GM23248 (cell line): ENCODE results near the gene GNB5. TPM values are rescaled to one million over a fixed set of nuclear protein-coding genes. Genes with fewer than 3 reads are reported as not detected.
"Not testable (repeated sequence)": the region's sequence is repeated elsewhere in the genome, so short reads cannot be mapped to it uniquely, and the experiment has no call there.

Source experiments
- DNase-seq: peaks from one replicate; pipeline ENCODE4 v3.0.0-alpha.2; 2015
- H2AFZ ChIP-seq: fragments of 200-600 bp; sonication (generic); 2 replicates; pipeline ENCODE4 v1.6.1; 2016; ENCODE audit warnings: antibody characterized with exemption
- H3F3A ChIP-seq: fragments of 200-600 bp; sonication (generic); 2 replicates; pipeline ENCODE4 v1.6.1; 2016; ENCODE audit warnings: mild to moderate bottlenecking, antibody characterized with exemption, mixed run types; ENCODE audit not compliant: insufficient read depth
- H3K27ac ChIP-seq: fragments of 200-600 bp; sonication (generic); 2 replicates; pipeline ENCODE4 v1.5.1; 2016; ENCODE audit warnings: mild to moderate bottlenecking
- H3K27me3 ChIP-seq: fragments of 200-600 bp; sonication (generic); replicated peaks from 2 replicates; pipeline ENCODE4 v1.6.1; 2016; ENCODE audit warnings: mild to moderate bottlenecking; ENCODE audit not compliant: insufficient read depth
- H3K36me3 ChIP-seq: fragments of 200-600 bp; sonication (generic); 2 replicates; pipeline ENCODE4 v1.6.1; 2016; ENCODE audit warnings: low read depth, mild to moderate bottlenecking
- H3K4me1 ChIP-seq: fragments of 200-600 bp; sonication (generic); 2 replicates; pipeline ENCODE4 v1.6.1; 2016; ENCODE audit warnings: mild to moderate bottlenecking; ENCODE audit not compliant: insufficient read depth
- H3K4me2 ChIP-seq: fragments of 200-600 bp; sonication (generic); one replicate; pipeline ENCODE4 v1.6.1; 2016; ENCODE audit warnings: mild to moderate bottlenecking; ENCODE audit not compliant: unreplicated experiment
- H3K4me3 ChIP-seq: fragments of 200-600 bp; sonication (generic); 2 replicates; pipeline ENCODE4 v1.5.1; 2016; ENCODE audit warnings: mild to moderate bottlenecking
- H3K79me2 ChIP-seq: fragments of 200-600 bp; sonication (generic); 2 replicates; pipeline ENCODE4 v1.6.1; 2016; ENCODE audit warnings: mild to moderate bottlenecking; ENCODE audit not compliant: insufficient read depth
- H3K9ac ChIP-seq: fragments of 200-600 bp; sonication (generic); 2 replicates; pipeline ENCODE4 v1.6.1; 2016; ENCODE audit warnings: mild to moderate bottlenecking
- H3K9me2 ChIP-seq: fragments of 200-600 bp; sonication (generic); 2 replicates; pipeline ENCODE4 v1.6.1; 2016; ENCODE audit warnings: mixed run types, mild to moderate bottlenecking, moderate library complexity; ENCODE audit not compliant: insufficient read depth
- H3K9me3 ChIP-seq: fragments of 200-600 bp; sonication (generic); one replicate; pipeline ENCODE4 v1.6.1; 2017; ENCODE audit warnings: low read depth
- H4K20me1 ChIP-seq: fragments of 200-600 bp; sonication (generic); 2 replicates; pipeline ENCODE4 v1.6.0; 2016; ENCODE audit not compliant: insufficient read depth
- EZH2 ChIP-seq: fragments of 200-600 bp; sonication (generic); IDR thresholded peaks from 2 replicates; pipeline ENCODE4 v1.6.1; 2018; ENCODE audit warnings: antibody characterized with exemption, mild to moderate bottlenecking; ENCODE audit not compliant: insufficient read depth, poor library complexity, severe bottlenecking
- EZH2phosphoT487 ChIP-seq: fragments of 200-600 bp; sonication (generic); IDR thresholded peaks from 2 replicates; pipeline ENCODE4 v1.6.1; 2018; ENCODE audit warnings: antibody characterized with exemption, moderate library complexity, mild to moderate bottlenecking, low read depth; ENCODE audit not compliant: insufficient read depth
- WGBS, 2 experiments: methylation state at CpG; one replicate each; pipeline ENCODE4 v1.1.6; 2015 to 2017; ENCODE audit warnings: low lambda C conversion rate in 2 of 2, low coverage in 1 of 2; ENCODE audit errors: missing lambda C conversion rate in 2 of 2; 5-methylcytosine and 5-hydroxymethylcytosine counted together
- in situ Hi-C: fragments of 300-500 bp; cut with MboI; formaldehyde crosslinking; loops from 2 replicates; pipeline ENCODE4 v1.15.0; 2020
- polyA plus RNA-seq: library from polyadenylated mRNA; unstranded; fragments of >200 nt; fragmentation: Nextera tagmentation; extraction: Ambion mirVana; gene quantifications from 2 replicates; pipeline ENCODE4 v1.2.1, GENCODE V29; 2016
- total RNA-seq: library from RNA; depleted of rRNA; stranded (reverse); fragments of >200 nt; shearing (Covaris generic); gene quantifications from 2 replicates; pipeline ENCODE4 v1.2.3, GENCODE V29; 2014

GNB5 gene
- total and polyA plus RNA-seq, 2 experiments from 2014 or later, result 39.9 to 42.8 TPM

DNA sequence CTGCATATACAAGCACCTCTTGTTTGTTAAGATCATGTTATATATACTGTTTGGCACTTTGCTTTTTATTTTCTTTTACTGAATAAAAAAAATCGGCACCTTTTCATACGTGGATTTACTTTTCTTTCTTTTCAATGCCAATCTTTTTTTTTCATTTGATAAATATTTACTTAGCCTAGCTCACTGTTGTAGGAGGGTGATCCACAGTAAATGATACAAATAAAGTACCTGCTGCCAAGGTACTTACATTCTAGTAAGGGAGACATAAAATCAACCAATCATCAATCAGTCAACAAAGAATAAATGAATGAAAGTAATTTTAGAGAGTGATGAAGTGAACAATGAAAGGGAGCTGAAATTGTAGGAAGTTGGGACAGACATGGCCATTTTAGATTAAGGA is 18.3 kb downstream of the GNB5 start:
- 88 to 93% methylated on average over 2 of the region's 2 CpGs for WGBS, 2 experiments
- peaks cover 25% of the 10 kb centered on the region for H3K79me2 ChIP-seq

DNA sequence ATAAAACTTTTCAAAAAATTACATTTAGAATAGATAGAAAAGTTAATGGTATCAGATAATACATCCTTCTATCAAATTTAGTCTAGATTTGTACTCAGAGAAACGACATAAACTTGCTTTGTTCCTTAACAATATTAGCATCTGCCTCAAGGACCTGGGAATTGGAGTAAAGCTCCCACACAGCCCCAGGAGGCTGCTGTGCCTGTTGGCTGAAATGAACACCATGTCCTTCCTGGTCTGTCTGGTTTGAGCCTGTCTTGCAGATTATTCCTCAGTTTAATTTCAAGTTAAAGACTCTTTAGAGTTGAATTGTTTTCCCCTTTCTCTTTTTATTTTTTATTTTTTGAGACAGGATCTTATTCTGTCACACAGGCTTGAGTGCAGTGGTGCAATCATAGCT is 19.4 kb downstream of the GNB5 start:
- Histone ChIP-seq H3F3A (no peaks in the 10 kb centered on the region), H3K36me3 (no peaks in the 10 kb centered on the region), H3K27ac (no peak overlapping the region), H3K27me3 (no peaks in the 10 kb centered on the region), H4K20me1 (no peaks in the 10 kb centered on the region), H3K9ac (no peak overlapping the region), H3K9me3 (no peaks in the 10 kb centered on the region), H3K4me2 (no peak overlapping the region), H3K4me1 (no peaks in the 10 kb centered on the region), H2AFZ (no peak overlapping the region), H3K4me3 (no peak overlapping the region), H3K79me2 (peaks cover 28% of the 10 kb centered on the region), H3K9me2 (no peaks in the 10 kb centered on the region)
- TF ChIP-seq EZH2phosphoT487 (no peak), EZH2 (no peak)
- no peak for DNase-seq
- WGBS, 2 experiments, result 22 to 32% methylated on average over 1 of the region's 1 CpG
- in situ Hi-C loops, result no loop called here

More for the DNA sequence above, 18.3 kb downstream of the GNB5 start:
- Histone ChIP-seq H3K27ac (no peak overlapping the region), H3K27me3 (no peaks in the 10 kb centered on the region), H3K4me1 (no peaks in the 10 kb centered on the region), H3F3A (no peaks in the 10 kb centered on the region), H3K36me3 (no peaks in the 10 kb centered on the region), H3K9ac (no peak overlapping the region), H3K9me2 (no peaks in the 10 kb centered on the region), H4K20me1 (no peaks in the 10 kb centered on the region), H3K9me3 (no peaks in the 10 kb centered on the region), H2AFZ (no peak overlapping the region), H3K4me2 (no peak overlapping the region), H3K4me3 (no peak overlapping the region)
- in situ Hi-C loops, result no loop called here
- DNase-seq, result no peak
- no peak for TF ChIP-seq EZH2phosphoT487

DNA sequence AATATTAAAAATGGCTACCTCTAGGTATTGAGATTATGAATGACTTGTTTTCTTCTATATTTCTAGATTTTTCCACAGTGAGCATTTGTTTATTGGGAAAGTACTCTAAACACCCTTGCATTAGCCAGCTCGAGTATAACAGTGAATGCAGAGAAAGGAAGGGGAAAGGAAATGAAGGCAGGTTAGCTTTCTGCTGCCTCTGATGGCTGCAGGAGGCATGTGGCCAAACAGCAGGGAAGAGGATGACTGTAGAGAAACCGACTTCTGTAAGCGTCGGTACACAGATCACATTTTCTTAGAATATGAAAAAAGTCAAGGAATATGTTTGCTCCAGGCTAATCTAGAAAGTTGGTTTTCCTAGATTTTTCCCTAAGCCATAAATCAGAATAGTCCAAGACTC is 19.8 kb downstream of the GNB5 start:
- no peak overlapping the region for H3K4me3 ChIP-seq
- H3K4me2 ChIP-seq, result no peak overlapping the region
- H3K9me2 ChIP-seq, result no peaks in the 10 kb centered on the region
- WGBS, 2 experiments, result 22 to 27% methylated on average over 4 of the region's 4 CpGs
- H3K27ac ChIP-seq, result no peak overlapping the region
- no peaks in the 10 kb centered on the region for H4K20me1 ChIP-seq
- no peak for TF ChIP-seq EZH2
- no peak for TF ChIP-seq EZH2phosphoT487
- H3K4me1 ChIP-seq, result no peaks in the 10 kb centered on the region
- H3F3A ChIP-seq, result no peaks in the 10 kb centered on the region
- no peaks in the 10 kb centered on the region for H3K36me3 ChIP-seq
- H3K79me2 ChIP-seq, result peaks cover 33% of the 10 kb centered on the region
- peak overlapping the region; percentile 30; the same call in 1 of the 2 replicates for H2AFZ ChIP-seq
- DNase-seq, result peak; percentile 35
- no peaks in the 10 kb centered on the region for H3K27me3 ChIP-seq
- H3K9me3 ChIP-seq, result no peaks in the 10 kb centered on the region
- in situ Hi-C loops, result no loop called here
- no peak overlapping the region for H3K9ac ChIP-seq

DNA sequence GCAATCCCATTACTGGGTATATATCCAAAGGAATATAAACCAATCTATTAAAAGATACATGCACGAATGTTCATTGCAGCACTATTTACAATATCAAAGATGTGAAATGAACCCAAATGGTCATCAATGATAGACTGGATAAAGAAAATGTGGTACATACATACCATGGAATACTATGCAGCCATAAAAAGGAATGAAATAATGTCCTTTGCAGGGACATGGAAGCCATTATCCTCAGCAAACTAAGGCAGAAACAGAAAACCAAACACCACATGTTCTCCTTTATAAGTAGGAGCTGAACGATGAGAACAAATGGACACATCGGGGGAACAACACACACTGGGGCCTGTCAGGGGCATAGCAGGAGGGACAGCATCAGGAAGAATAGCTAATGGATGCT is 21.0 kb downstream of the GNB5 start:
- in situ Hi-C loops, DNase-seq, H3K4me1 ChIP-seq, H3K36me3 ChIP-seq, H3K9me3 ChIP-seq, H4K20me1 ChIP-seq, H3K4me2 ChIP-seq, H2AFZ ChIP-seq, H3K4me3 ChIP-seq, H3K9ac ChIP-seq, H3K27ac ChIP-seq, H3K9me2 ChIP-seq, H3K27me3 ChIP-seq, H3F3A ChIP-seq: not testable (repeated sequence)
- H3K79me2 ChIP-seq, result peaks cover 45% of the 10 kb centered on the region
- WGBS, 2 experiments, result 92 to 96% methylated on average over 3 of the region's 3 CpGs

DNA sequence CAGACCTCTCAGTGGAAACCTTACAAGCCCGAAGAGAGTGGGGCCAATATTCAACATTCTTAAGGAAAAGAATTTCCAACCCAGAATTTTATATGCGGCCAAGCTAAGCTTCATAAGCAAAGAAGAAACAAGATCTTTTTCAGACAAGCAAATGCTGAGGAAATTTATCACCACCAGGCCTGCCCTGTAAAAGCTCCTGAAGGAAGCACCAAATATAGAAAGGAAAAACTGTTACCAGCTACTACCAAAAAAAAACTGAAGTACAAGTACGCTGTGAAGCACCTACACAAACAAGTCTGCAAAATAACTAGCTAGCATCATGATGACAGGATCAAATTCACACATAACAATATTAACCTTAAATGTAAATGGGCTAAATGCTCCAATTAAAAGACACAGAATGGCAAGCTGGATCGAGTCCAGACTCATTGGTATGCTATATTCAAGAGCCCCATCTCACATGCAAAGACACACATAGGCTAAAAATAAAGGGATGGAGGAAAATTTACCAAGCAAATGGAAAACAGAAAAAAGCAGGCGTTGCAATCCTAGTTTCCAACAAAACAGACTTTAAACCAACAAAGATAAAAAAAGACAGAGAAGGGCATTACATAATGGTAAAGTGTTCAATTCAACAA is 25.6 kb downstream of the GNB5 start:
- DNase-seq, H3K4me3 ChIP-seq, H2AFZ ChIP-seq, H4K20me1 ChIP-seq, H3F3A ChIP-seq, H3K9me3 ChIP-seq, H3K4me2 ChIP-seq, in situ Hi-C loops, H3K9me2 ChIP-seq, H3K27ac ChIP-seq, H3K4me1 ChIP-seq, H3K36me3 ChIP-seq, H3K9ac ChIP-seq, H3K27me3 ChIP-seq: not testable (repeated sequence)
- peaks cover 47% of the 10 kb centered on the region for H3K79me2 ChIP-seq
- 89 to 92% methylated on average over 5 of the region's 5 CpGs for WGBS, 2 experiments
